ENCODE results near the gene CBFB. TPM values are rescaled to one million over a fixed set of nuclear protein-coding genes. Genes with fewer than 3 reads are reported as not detected.
"Not testable (repeated sequence)": the region's sequence is repeated elsewhere in the genome, so short reads cannot be mapped to it uniquely, and the experiment has no call there.

The CBFB gene
- total RNA-seq, result 100 to 1,000 TPM; 236 to 238 TPM

DNA sequence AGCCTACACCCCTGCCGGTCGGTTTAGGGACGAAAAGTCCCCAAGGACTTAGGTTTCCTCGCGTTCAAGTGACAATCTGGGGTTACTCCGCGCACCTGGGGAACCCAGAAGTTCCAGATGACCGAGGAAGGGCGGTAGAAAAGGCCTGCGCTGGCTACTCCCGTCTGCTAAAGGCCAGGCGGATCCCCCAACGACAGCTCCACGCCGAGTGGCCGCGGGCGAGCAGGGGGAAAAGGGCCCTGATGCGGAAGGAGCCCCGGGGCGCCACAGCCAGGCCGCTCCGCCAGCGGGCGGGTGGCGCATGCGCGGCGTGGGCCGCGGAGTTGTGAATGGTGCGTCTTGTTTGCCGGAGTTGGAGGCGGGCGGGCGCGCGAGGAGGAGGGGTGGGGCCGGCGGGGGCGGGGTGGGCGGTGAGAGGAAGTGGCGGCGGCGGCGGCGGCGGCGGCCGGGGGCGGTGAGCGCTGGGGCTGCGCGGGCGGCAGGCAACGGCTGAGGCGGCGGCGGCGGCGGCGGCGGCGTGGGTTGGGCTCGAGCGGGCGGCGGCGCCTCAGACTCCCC is at the start of gene CBFB:
TSS of gene CBFB (plus strand) at position 454 of the 558 bp plus-strand sequence. CDS start 259 bp downstream, outside the sequence.
- Mint-ChIP-seq H3K27ac (peak within 1 kb of the TSS; percentile 92), H3K27me3 (no peaks in the 10 kb centered on the region), H3K4me3 (peak within 1 kb of the TSS; percentile 93), H3K36me3 (ENCODE audit: low read depth) (peaks cover 34% of the 10 kb centered on the region), H3K9me3 (no peaks in the 10 kb centered on the region), H3K4me1 (peaks cover 62% of the 10 kb centered on the region)
- ChIA-PET CTCF (interaction anchor here (0.6 to 5.7 kb wide), 11 partner anchors 11 to 582 kb away, joined by 3 to 88 read pairs (median 4); partner anchors contain the start of genes CES3, FBXL8 and TRADD), POLR2A (interaction anchor here (0.6 to 7.1 kb wide), 23 partner anchors 11 to 506 kb away, joined by 3 to 106 read pairs (median 4); partner anchors contain the start of genes FBXL8 and TRADD)
- peak; percentile 94 for DNase-seq

DNA sequence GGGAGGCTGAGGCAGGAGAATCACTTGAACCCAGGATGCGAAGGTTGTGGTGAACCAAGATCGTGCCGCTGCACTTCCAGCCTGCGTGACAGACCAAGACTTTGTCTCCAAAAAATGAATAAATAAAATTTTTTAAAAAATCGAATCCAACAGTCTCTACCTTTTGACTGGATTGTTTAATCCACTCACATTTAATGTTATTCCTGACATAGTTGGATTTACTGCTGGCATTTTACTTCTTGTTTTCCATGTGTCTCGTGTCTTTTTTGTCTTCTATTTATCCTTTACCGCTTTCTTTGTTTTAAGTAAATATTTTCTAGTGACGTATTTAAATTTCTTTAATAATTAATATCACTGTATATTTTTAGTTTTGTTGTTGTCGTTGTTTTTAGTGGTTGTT is 45.9 kb upstream of the CBFB start:
- POLR2A ChIA-PET, result interaction anchor here (0.6 to 4.6 kb wide), 10 partner anchors 23 to 580 kb away, joined by 3 to 81 read pairs (median 5); partner anchors contain the start of genes CBFB, CTCF, FBXL8 and FHOD1
- DNase-seq, result no peak
- CTCF ChIA-PET, result interaction anchor here (0.7 to 3.1 kb wide), 9 partner anchors 8 to 244 kb away, joined by 3 to 20 read pairs (median 3); partner anchors contain the start of gene TMEM208
- peaks cover 4% of the 10 kb centered on the region for H3K9me3 Mint-ChIP-seq
- H3K4me1 Mint-ChIP-seq, result peaks cover 77% of the 10 kb centered on the region
- H3K27ac Mint-ChIP-seq, result peak overlapping the region; percentile 98
- no peak overlapping the region for H3K4me3 Mint-ChIP-seq
- peaks cover 23% of the 10 kb centered on the region for H3K36me3 Mint-ChIP-seq (ENCODE audit: low read depth)
- H3K27me3 Mint-ChIP-seq, result no peaks in the 10 kb centered on the region

DNA sequence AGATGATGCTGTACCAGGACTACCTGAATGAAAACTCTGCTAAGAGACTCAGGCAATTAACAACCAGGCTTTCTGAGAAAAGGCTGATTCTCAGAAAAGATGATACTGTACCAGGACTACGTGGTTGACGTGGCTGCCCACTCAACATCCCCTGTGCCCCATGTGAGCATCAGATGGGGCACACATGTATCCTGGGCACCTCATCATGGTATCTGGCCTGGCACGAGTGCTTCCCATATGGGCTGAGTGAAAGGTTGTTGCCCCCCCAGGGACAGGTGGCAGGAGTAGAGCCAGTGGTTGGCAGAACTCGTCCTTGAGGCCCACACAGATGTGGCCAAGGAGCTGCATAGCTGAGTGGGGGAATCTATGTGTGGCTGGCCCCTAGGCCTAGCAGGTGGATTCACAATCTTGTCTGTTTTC is 44.0 kb upstream of the CBFB start:
- Mint-ChIP-seq H3K9me3 (peaks cover 4% of the 10 kb centered on the region), H3K27me3 (no peaks in the 10 kb centered on the region), H3K4me1 (peaks cover 70% of the 10 kb centered on the region), H3K4me3 (peak overlapping the region; percentile 7), H3K27ac (peak overlapping the region; percentile 98), H3K36me3 (ENCODE audit: low read depth) (peaks cover 23% of the 10 kb centered on the region)
- peak; percentile 81 for DNase-seq
- POLR2A ChIA-PET, result interaction anchor here (0.6 to 4.6 kb wide), 13 partner anchors 9 to 262 kb away, joined by 3 to 81 read pairs (median 5); partner anchors contain the start of genes B3GNT9, CBFB, FBXL8 and TRADD
- CTCF ChIA-PET, result interaction anchor here (0.5 to 3.1 kb wide), 12 partner anchors 22 to 496 kb away, joined by 3 to 20 read pairs (median 4); partner anchors contain the start of genes ATP6V0D1, CES3 and NAE1

DNA sequence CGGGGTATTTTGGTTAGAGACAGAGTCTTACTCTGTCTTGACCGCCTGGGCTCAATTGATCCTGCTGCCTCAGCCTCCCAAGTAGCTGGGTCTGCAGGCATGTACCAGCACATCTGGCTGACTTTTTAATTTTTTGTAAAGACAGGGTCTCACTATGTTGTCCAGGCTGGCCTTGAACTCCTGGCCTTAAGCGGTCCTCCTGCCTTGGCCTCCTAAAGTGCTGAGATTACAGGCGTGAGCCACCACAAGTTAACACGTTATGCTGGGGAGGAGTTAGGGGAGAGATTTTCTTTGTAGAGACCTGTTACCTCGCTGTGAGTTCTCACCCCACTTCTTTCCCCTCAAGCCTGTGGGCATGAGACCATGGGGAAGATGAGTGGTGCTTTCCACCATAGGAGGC is 42.4 kb upstream of the CBFB start:
- peak overlapping the region; percentile 98 for H3K27ac Mint-ChIP-seq
- H3K4me1 Mint-ChIP-seq, result peaks cover 60% of the 10 kb centered on the region
- peaks cover 23% of the 10 kb centered on the region for H3K36me3 Mint-ChIP-seq (ENCODE audit: low read depth)
- POLR2A ChIA-PET, result interaction anchor here (1.4 to 4.6 kb wide), 5 partner anchors 13 to 172 kb away, joined by 5 to 81 read pairs (median 15); partner anchors contain the start of genes FBXL8 and TRADD
- no peaks in the 10 kb centered on the region for H3K27me3 Mint-ChIP-seq
- H3K4me3 Mint-ChIP-seq, result peak overlapping the region; percentile 13
- CTCF ChIA-PET, result interaction anchor here (0.6 to 2.2 kb wide), 5 partner anchors 20 to 169 kb away, joined by 4 to 9 read pairs (median 5); partner anchors contain the start of gene CES3
- no peak for DNase-seq
- H3K9me3 Mint-ChIP-seq, result peaks cover 4% of the 10 kb centered on the region

DNA sequence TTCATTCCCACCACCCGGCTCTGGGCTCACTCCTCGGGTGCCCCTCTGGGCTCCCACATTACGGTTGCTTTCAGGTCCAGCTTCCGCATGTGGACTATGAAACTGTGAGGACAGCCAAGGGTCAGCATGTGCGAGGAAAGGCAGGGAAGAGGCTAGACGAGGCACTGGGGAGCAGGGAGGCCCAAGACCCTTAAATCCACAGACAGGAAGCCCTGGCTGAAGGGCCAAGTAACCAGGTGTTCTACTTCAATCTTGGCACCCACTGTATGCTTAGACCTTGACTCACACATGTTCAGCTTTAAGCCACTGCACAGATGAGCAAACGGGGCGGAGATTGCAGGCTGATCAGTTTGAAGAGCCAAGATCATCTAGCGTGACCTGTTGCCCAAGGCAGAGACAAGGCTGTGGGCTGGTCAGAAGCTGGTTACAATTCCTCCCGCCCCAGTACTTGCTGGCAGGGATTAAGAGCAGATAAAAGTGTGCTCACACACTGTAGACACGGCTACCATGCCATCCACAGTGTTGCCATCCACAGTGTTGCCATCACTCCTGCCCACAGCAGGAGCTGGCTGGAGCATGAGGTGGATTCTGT is 40.7 kb upstream of the CBFB start, which contains the start of gene CES4A:
TSS of gene CES4A (plus strand) at position 393 of the 592 bp plus-strand sequence. CDS start at position 577, 184 bp downstream.
- peaks cover 47% of the 10 kb centered on the region for H3K4me1 Mint-ChIP-seq
- peak within 1 kb of the TSS; percentile 98 for H3K27ac Mint-ChIP-seq
- H3K27me3 Mint-ChIP-seq, result no peaks in the 10 kb centered on the region
- H3K36me3 Mint-ChIP-seq (ENCODE audit: low read depth), result peaks cover 17% of the 10 kb centered on the region
- POLR2A ChIA-PET, result interaction anchor here (1.7 kb wide), 1 partner anchor 25 kb away, joined by 12 read pairs; no protein-coding TSS in a partner anchor
- CTCF ChIA-PET, result interaction anchor here (2.1 kb wide), 1 partner anchor 24 kb away, joined by 9 read pairs; no protein-coding TSS in a partner anchor
- peaks cover 4% of the 10 kb centered on the region for H3K9me3 Mint-ChIP-seq
- H3K4me3 Mint-ChIP-seq, result no peak within 1 kb of the TSS
- DNase-seq, result no peak

DNA sequence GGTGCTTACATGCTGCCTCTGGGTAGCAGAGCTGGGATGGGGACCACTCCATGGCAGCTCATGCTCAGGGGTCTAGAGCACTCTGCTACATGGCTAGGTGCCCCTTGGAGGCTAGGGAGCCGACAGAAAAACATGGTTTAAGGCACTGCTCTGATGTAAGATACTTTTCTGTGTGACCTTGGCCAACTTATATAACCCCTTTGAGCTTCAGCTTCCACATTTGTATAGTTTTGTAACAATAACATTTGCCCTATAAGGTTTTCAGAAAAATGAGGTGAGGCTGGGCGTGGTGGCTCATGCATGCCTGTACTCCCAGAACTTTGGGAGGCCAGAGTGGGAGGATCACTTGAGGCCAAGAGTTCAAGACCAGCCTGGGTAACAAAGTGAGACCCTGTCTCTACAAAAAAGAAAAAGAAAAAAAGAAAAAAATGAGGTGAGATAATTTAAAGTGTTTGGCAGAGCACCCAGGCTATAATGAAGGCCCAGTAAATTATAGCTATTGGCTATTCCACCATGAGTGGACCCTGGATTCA is 37.3 kb upstream of the CBFB start:
- H3K27ac Mint-ChIP-seq, result no peak overlapping the region
- ChIA-PET POLR2A (interaction anchor here (1.1 to 3.5 kb wide), 6 partner anchors 9 to 167 kb away, joined by 3 to 15 read pairs (median 4); partner anchors contain the start of gene CBFB), CTCF (interaction anchor here (0.9 to 1.5 kb wide), 5 partner anchors 21 to 235 kb away, joined by 3 to 8 read pairs (median 4); partner anchors contain the start of gene TMEM208)
- H3K4me3 Mint-ChIP-seq, result no peak overlapping the region
- peaks cover 17% of the 10 kb centered on the region for H3K4me1 Mint-ChIP-seq
- DNase-seq, result no peak
- H3K27me3 Mint-ChIP-seq, result no peaks in the 10 kb centered on the region
- peaks cover 7% of the 10 kb centered on the region for H3K36me3 Mint-ChIP-seq (ENCODE audit: low read depth)
- H3K9me3 Mint-ChIP-seq, result peaks cover 4% of the 10 kb centered on the region

DNA sequence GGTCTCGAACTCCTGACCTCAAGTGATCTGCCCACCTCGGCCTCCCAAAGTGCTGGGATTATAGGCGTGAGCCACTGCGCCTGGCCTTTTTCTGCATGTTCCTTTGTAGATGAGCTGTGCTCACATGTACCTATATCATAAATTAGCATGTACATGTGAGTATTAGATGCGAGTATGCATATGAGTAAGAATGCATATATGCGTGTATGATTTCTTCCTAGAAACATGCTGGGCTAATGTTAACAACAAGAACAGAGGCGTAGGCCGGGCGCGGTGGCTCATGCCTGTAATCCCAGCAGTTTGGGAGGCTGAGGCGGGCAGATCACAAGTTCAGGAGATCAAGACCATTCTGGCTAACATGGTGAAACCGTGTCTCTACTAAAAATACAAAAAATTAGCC is 35.4 kb upstream of the CBFB start:
- DNase-seq, H3K4me3 Mint-ChIP-seq: not testable (repeated sequence)

DNA sequence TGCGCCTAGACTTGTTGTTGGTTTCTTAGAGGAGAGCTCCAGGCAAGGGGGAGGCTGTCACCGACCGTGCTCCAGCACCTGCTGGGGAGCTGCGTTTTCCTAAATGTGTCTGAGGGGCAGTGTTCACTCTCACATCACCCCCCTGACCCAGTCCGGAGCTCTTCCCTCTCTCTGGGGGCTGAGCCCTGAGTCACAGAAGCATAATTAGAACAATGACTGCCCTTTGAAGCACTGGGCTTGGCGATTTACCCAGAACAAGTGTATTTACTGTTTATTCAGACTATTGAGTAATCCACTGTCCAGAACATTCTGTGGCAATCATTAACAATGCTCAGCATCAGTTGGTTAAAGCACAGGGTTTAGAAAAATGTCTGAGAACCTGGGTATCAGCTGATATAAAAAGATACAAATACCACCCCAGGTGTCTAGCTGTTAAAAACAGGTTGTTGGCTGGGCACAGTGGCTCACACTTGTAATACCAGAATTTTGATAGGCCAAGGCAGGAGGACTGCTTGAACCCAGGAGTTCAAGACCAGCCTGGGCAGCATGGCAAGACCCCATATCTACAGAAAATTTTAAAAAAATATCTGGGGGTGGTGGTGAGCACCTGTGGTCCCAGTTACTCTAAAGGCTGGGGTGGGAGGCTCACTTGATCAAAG is 32.5 kb upstream of the CBFB start:
- CTCF ChIA-PET, result interaction anchor here (0.9 to 1.4 kb wide), 2 partner anchors 13 to 21 kb away, joined by 3 to 4 read pairs; no protein-coding TSS in a partner anchor
- H3K36me3 Mint-ChIP-seq (ENCODE audit: low read depth), result peaks cover 9% of the 10 kb centered on the region
- H3K9me3 Mint-ChIP-seq, result no peaks in the 10 kb centered on the region
- no peak overlapping the region for H3K27ac Mint-ChIP-seq
- no peaks in the 10 kb centered on the region for H3K27me3 Mint-ChIP-seq
- H3K4me1 Mint-ChIP-seq, result peaks cover 28% of the 10 kb centered on the region
- POLR2A ChIA-PET, result interaction anchor here (1.0 to 1.3 kb wide), 2 partner anchors 10 to 17 kb away, joined by 3 read pairs; no protein-coding TSS in a partner anchor
- no peak for DNase-seq
- no peak overlapping the region for H3K4me3 Mint-ChIP-seq

More for the DNA sequence above, 35.4 kb upstream of the CBFB start:
- not testable (repeated sequence) for H3K9me3 Mint-ChIP-seq; H3K36me3 Mint-ChIP-seq (ENCODE audit: low read depth); H3K27ac Mint-ChIP-seq; H3K4me1 Mint-ChIP-seq; H3K27me3 Mint-ChIP-seq
- ChIA-PET CTCF (interaction anchor here (1.4 to 1.7 kb wide), 2 partner anchors 8 to 33 kb away, joined by 3 read pairs; partner anchors contain the start of gene CES3), POLR2A (interaction anchor here (1.4 kb wide), 1 partner anchor 8 kb away, joined by 4 read pairs; no protein-coding TSS in a partner anchor)

DNA sequence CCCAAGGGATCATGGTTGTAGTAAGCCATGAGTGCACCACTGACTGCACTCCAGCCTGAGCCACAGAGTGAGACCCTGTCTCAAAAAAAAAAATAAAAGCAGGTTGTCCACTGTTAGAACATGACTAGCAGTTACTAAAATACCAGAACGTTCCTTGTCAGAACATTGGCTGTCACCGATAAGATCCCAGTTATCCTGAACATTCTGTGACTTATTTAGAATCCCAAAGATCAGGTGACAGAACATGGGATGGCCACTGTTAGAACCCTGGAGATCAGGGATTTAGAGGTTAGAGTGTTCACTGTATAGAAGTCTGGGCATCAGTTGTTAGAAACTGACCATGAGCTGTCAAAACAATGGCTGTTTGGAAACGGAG is 32.0 kb upstream of the CBFB start:
- H3K4me3 Mint-ChIP-seq, result no peak overlapping the region
- H3K27ac Mint-ChIP-seq, result no peak overlapping the region
- ChIA-PET POLR2A (interaction anchor here (1.2 to 1.5 kb wide), 3 partner anchors 9 to 162 kb away, joined by 3 to 4 read pairs (median 3); partner anchors contain the start of genes CBFB and TRADD), CTCF (interaction anchor here (0.9 kb wide), 1 partner anchor 14 kb away, joined by 3 read pairs; no protein-coding TSS in a partner anchor)
- DNase-seq, result no peak
- peaks cover 33% of the 10 kb centered on the region for H3K4me1 Mint-ChIP-seq
- H3K36me3 Mint-ChIP-seq (ENCODE audit: low read depth), result peaks cover 14% of the 10 kb centered on the region
- no peaks in the 10 kb centered on the region for H3K9me3 Mint-ChIP-seq
- no peaks in the 10 kb centered on the region for H3K27me3 Mint-ChIP-seq

DNA sequence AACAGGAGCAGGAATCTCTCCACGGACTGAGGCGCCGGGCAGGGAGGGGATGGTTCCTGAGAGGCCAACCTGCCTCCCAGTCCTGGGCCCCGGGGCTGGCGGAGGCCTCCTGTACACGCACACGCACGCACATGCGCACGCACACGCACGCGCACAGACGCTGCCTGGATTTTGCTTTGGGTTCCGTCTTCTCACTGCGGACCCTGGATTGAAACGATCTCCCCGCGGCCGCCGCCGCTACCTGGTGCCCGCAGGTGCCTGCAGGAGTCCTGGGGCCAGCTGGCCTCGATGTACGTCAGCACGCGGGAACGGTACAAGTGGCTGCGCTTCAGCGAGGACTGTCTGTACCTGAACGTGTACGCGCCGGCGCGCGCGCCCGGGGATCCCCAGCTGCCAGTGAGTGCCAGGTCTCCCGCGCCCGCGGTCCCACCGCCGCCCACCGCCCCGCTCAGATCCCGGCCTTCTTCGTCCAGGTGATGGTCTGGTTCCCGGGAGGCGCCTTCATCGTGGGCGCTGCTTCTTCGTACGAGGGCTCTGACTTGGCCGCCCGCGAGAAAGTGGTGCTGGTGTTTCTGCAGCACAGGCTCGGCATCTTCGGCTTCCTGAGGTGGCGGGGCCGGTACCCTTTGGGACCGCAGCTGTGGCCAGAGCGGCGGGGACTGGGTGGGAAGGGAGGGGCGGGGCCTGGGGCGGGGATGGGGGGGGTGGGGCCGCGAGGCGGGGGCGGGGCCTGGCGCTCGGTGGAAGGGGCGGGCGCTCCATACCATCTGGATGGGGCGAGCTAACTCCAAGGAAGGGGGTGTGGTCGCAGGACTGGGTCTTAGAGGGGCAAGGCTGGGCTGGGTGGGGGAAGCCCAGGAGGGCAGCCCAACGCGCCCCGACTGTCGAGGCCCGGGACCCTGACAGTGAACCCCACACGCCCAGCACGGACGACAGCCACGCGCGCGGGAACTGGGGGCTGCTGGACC is 28.3 kb upstream of the CBFB start:
- H3K4me3 Mint-ChIP-seq, result peak overlapping the region; percentile 81
- peak overlapping the region; percentile 78 for H3K27ac Mint-ChIP-seq
- no peaks in the 10 kb centered on the region for H3K27me3 Mint-ChIP-seq
- peak; percentile 71 for DNase-seq
- peaks cover 42% of the 10 kb centered on the region for H3K4me1 Mint-ChIP-seq
- peaks cover 42% of the 10 kb centered on the region for H3K36me3 Mint-ChIP-seq (ENCODE audit: low read depth)
- ChIA-PET CTCF (interaction anchor here (0.6 to 1.3 kb wide), 3 partner anchors 17 to 40 kb away, joined by 3 to 5 read pairs (median 3); partner anchors contain the start of gene CES3), POLR2A (interaction anchor here (0.8 to 3.6 kb wide), 9 partner anchors 9 to 163 kb away, joined by 3 to 32 read pairs (median 3); partner anchors contain the start of genes FBXL8 and TRADD)
- no peaks in the 10 kb centered on the region for H3K9me3 Mint-ChIP-seq

DNA sequence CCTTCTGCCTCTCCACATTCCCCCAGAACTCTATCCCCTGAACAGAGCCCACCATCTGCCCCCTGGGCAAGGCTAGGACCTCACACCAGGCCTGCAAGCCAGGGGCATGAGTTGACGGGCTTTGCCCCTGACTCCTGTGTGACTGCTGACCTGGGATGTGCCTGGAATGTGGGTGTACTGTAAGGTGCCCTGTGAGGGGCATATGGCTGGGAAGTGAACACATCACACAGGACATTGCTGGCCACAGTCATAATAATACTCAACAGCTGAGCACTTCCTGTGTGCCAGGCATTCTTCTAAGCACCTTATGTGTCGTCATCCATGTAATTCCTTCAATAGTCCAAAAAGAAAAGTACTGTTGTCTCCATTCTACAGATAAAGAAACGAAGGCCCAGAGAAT is 27.2 kb upstream of the CBFB start:
- H3K9me3 Mint-ChIP-seq, result no peaks in the 10 kb centered on the region
- DNase-seq, result no peak
- peak overlapping the region; percentile 81 for H3K4me3 Mint-ChIP-seq
- POLR2A ChIA-PET, result interaction anchor here (1.0 to 2.6 kb wide), 4 partner anchors 12 to 158 kb away, joined by 3 to 19 read pairs (median 6); partner anchors contain the start of genes FBXL8 and TRADD
- peaks cover 47% of the 10 kb centered on the region for H3K36me3 Mint-ChIP-seq (ENCODE audit: low read depth)
- H3K27me3 Mint-ChIP-seq, result no peaks in the 10 kb centered on the region
- peak overlapping the region; percentile 38 for H3K27ac Mint-ChIP-seq
- peaks cover 42% of the 10 kb centered on the region for H3K4me1 Mint-ChIP-seq
- CTCF ChIA-PET, result interaction anchor here (1.3 kb wide), 1 partner anchor 41 kb away, joined by 3 read pairs; the partner anchor contains the start of gene CES3
